GM19193 (cell line): ENCODE data around the gene STIM2.

Source experiments
- POLR2A ChIP-seq: IDR thresholded peaks from 4 replicates; pipeline ENCODE4 v1.6.1; 2011; ENCODE audit not compliant: insufficient read depth, insufficient read length; ENCODE audit errors: extremely low read depth

Gene STIM2

DNA sequence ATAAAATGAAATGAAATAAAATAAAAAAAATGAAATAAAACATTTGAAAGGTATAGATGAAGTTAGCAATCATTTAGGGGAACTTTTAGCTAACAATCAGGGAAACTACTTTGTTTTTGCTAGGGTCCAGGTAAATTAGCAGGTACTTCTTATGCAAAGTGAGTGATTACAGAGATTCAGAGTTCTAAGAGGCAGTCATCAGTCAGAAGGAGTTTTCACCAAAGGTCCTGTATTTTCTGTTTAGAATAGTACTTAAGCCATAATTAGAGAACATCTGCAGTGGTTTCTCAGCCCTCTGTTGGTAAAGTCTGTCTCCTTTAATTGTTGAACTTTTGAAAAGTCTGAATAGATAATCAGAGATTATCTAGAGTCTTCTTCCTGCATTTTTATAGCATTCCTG lies 50.6 kb downstream of the STIM2 start:
- TF ChIP-seq POLR2A = no peak

- no peak for TF ChIP-seq POLR2A
These were observed 51.4 kb downstream of the STIM2 start for GRCh38 chr4:26912069-26912468.

DNA sequence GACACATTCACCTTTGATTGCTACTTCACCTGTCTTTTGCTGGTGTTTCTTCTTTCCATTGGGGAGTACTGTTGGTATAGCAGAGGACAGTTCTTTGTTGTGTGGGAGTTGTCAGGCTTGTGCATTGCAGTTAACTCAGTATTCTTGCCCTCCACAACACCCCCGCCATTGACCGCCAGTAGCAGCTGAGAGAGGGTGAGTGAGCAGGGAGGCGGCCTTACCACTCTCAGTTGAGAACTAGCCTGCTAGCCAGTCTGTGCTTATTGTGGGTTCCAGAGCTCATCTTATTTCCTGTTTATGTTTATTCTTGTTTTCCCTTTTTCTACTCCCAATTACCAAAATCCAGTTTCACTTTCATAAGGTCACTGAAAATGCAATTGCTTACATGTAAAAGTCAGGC lies 52.2 kb downstream of the STIM2 start:
- no peak for TF ChIP-seq POLR2A

- TF ChIP-seq POLR2A = no peak
These were observed 55.6 kb downstream of the STIM2 start for GRCh38 chr4:26916195-26916594.

- TF ChIP-seq POLR2A = no peak
These were observed 70.3 kb downstream of the STIM2 start for GRCh38 chr4:26930964-26931363.

DNA sequence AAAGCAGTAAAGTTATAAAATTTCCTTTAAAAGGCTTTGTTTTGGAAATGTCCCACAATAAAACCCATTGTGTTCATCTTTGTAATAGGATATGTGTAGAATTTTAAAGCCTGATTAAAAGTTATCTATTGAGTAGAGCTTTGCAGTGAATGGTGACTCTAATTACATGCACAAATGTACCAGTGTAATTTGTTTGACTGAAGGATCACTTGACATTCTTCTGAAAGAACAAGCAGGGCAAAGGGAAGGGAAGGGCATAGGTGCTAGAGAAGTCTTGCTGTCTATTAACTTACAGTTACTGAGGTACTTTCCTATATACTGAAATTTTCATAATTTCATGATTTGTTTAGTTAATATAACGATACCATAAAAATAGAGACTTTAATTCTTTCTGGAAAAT lies 70.8 kb downstream of the STIM2 start:
- TF ChIP-seq POLR2A = no peak

DNA sequence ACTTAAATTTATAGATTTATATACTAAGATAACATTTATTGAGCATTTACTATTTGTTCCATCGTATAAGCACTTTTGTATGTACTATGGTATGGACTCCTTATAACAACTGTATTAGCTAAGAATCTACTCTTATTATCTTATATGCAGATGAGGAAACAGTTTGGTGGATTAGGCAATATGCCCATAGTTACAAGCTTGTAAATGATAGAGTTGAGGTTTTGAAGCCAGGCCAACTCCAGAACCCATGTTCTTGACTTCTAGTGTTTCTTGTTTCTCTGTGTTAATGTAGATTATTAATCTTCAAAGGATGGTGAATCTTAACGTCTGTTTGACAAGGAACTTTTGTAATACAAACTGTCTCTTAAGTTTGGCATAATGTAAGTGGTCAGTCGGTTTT lies 71.3 kb downstream of the STIM2 start:
- no peak for TF ChIP-seq POLR2A

- no peak for TF ChIP-seq POLR2A
These were observed 74.8 kb downstream of the STIM2 start for GRCh38 chr4:26935397-26935796.

- no peak for TF ChIP-seq POLR2A
These were observed 75.8 kb downstream of the STIM2 start for GRCh38 chr4:26936284-26937065.

GRCh38 chr4:26937139-26937538 lies 76.5 kb downstream of the STIM2 start:
- no peak for TF ChIP-seq POLR2A

- no peak for TF ChIP-seq POLR2A
These were observed 76.9 kb downstream of the STIM2 start for GRCh38 chr4:26937567-26937966.

DNA sequence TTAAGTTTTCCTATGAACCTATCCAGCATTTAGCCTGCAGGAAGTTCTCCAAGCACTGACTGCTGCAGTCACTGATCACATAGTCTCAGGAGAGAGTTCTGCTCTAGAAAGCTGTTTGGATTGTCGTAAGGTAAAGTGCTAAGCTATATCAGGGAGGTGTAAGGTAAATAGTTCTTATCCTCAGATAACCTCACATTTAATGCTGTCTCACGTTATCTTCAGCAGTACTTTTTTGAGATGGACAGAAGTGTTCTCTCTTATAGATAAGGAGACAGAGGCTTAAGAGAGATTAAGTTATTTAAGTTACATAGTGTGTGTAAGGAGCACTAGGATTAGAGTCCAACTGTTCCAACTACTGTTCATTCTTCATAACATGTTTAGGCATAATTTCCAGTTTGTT lies 77.9 kb downstream of the STIM2 start:
- TF ChIP-seq POLR2A = no peak

- no peak for TF ChIP-seq POLR2A
These were observed 81.3 kb downstream of the STIM2 start for GRCh38 chr4:26941951-26942350.

- no peak for TF ChIP-seq POLR2A
These were observed 82.2 kb downstream of the STIM2 start for GRCh38 chr4:26942871-26943270.

DNA sequence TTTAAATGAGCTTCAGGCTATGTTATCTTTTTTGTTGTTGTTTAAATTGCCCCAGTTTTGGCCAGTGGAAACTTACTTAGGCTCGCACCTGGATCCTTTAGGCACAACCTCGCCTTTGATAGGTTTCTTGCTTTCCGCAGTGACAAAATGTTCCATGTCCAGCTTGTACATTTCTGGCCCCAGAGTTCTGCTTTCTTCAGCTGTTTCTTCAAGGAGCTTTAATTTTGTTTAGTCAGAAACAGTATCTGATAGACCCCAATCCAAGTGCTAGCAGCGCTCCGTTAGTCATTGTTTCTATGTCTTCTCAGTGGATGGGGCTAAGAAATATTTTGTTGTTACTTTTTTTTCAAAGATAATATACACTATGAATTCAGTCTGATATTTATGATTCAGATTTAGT lies 82.8 kb downstream of the STIM2 start:
- TF ChIP-seq POLR2A = no peak

- no peak for TF ChIP-seq POLR2A
These were observed 85.2 kb downstream of the STIM2 start for GRCh38 chr4:26945794-26946193.

DNA sequence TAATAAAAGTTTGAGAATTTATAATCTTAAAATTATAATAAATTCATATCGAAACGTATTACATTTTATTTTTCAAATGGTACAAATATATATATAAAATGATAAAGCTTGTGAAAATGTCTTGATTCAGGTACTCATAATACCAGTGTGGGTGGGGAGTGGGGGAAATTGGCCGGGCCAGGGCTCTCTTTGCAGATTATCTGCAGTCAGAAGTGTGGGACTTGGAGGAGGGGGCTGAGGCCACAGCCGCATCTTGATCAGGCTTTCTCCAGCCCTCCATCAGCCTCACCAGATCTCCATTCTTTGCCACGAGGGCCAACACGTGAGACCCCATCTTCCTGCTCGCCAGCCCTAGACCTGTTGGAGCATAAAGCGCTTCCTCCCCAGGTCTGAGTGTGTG lies 86.7 kb downstream of the STIM2 start:
- no peak for TF ChIP-seq POLR2A
